ENCODE data around the gene TENT4B. TPM values are rescaled to one million over a fixed set of nuclear protein-coding genes. Genes with fewer than 3 reads are reported as not detected.

The TENT4B gene
- total RNA-seq, 1 donor from 2014 or later, result 9.6 TPM

- Mint-ChIP-seq H3K4me1 (ENCODE audit: unreplicated experiment) (peaks cover 24% of the 10 kb centered on the region), H3K27ac (ENCODE audit: unreplicated experiment) (peak overlapping the region; percentile 31), H3K4me3 (ENCODE audit: unreplicated experiment) (no peak overlapping the region), H3K27me3 (ENCODE audit: unreplicated experiment) (no peaks in the 10 kb centered on the region), H3K9me3 (ENCODE audit: unreplicated experiment) (no peaks in the 10 kb centered on the region), H3K36me3 (ENCODE audit: unreplicated experiment) (peaks cover 4% of the 10 kb centered on the region)
- TF ChIP-seq, protein P1, sequence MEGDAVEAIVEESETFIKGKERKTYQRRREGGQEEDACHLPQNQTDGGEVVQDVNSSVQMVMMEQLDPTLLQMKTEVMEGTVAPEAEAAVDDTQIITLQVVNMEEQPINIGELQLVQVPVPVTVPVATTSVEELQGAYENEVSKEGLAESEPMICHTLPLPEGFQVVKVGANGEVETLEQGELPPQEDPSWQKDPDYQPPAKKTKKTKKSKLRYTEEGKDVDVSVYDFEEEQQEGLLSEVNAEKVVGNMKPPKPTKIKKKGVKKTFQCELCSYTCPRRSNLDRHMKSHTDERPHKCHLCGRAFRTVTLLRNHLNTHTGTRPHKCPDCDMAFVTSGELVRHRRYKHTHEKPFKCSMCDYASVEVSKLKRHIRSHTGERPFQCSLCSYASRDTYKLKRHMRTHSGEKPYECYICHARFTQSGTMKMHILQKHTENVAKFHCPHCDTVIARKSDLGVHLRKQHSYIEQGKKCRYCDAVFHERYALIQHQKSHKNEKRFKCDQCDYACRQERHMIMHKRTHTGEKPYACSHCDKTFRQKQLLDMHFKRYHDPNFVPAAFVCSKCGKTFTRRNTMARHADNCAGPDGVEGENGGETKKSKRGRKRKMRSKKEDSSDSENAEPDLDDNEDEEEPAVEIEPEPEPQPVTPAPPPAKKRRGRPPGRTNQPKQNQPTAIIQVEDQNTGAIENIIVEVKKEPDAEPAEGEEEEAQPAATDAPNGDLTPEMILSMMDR (IDR thresholded peaks at IDR 0.05), result no peak
- DNase-seq (ENCODE audit: extremely low spot score, unreplicated experiment), result no peak
Measured at GRCh38 chr16:50172195-50172922, 19.3 kb downstream of the TENT4B start.

DNA sequence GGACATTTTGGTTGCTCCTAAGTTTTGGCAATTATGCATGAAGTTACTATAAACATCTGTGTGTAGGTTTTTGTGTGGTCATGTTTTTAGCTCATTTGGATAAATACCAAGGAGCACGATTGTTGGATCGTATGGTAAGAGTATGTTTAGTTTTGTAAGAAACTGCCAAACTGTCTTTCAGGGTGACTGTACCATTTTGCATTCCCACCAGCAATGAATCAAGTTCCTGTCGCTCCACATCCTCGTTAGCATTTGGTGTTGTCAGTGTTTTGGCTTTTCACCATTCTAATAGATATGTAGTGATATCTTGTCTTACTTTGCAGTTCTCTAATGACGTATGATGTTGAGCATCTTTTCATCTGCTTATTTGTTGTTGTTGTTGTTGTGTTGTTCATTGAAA, 20.2 kb downstream of the TENT4B start:
- H3K36me3 Mint-ChIP-seq (ENCODE audit: unreplicated experiment), result peaks cover 4% of the 10 kb centered on the region
- H3K27ac Mint-ChIP-seq (ENCODE audit: unreplicated experiment), result peak overlapping the region; percentile 31
- TF ChIP-seq, protein P1 (IDR thresholded peaks at IDR 0.05), result no peak
- no peaks in the 10 kb centered on the region for H3K9me3 Mint-ChIP-seq (ENCODE audit: unreplicated experiment)
- no peak for DNase-seq (ENCODE audit: extremely low spot score, unreplicated experiment)
- peaks cover 17% of the 10 kb centered on the region for H3K4me1 Mint-ChIP-seq (ENCODE audit: unreplicated experiment)
- no peak overlapping the region for H3K4me3 Mint-ChIP-seq (ENCODE audit: unreplicated experiment)
- H3K27me3 Mint-ChIP-seq (ENCODE audit: unreplicated experiment), result no peaks in the 10 kb centered on the region

DNA sequence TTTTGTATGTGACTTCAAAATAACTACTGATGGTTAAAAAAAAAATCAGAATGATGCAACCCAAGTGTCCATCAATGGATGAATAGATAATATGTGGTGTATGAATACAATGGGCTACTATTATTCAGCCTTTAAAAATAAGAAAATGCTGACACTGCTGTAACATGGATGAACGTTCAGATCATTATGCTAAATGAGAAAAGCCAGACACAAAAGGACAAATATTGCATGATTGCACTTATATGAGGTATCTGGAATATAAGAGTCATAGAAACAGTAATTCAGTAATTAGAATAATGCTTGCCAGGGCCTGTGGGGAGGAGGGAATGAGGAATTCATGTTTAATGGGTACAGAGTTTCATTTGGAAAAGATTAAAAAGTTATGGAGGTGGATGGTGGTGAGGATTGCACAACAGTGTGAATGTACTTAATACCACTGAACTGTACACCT, 25.4 kb downstream of the TENT4B start:
- Mint-ChIP-seq H3K27me3 (ENCODE audit: unreplicated experiment) (no peaks in the 10 kb centered on the region), H3K4me3 (ENCODE audit: unreplicated experiment) (no peak overlapping the region), H3K9me3 (ENCODE audit: unreplicated experiment) (no peaks in the 10 kb centered on the region), H3K36me3 (ENCODE audit: unreplicated experiment) (peaks cover 2% of the 10 kb centered on the region), H3K27ac (ENCODE audit: unreplicated experiment) (no peak overlapping the region), H3K4me1 (ENCODE audit: unreplicated experiment) (peaks cover 15% of the 10 kb centered on the region)
- TF ChIP-seq, protein P1 (IDR thresholded peaks at IDR 0.05), result no peak
- no peak for DNase-seq (ENCODE audit: extremely low spot score, unreplicated experiment)

GRCh38 chr16:50182441-50182840, 29.3 kb downstream of the TENT4B start:
- Mint-ChIP-seq H3K27ac (ENCODE audit: unreplicated experiment) (no peak overlapping the region), H3K27me3 (ENCODE audit: unreplicated experiment) (no peaks in the 10 kb centered on the region), H3K36me3 (ENCODE audit: unreplicated experiment) (no peaks in the 10 kb centered on the region), H3K4me3 (ENCODE audit: unreplicated experiment) (no peak overlapping the region), H3K4me1 (ENCODE audit: unreplicated experiment) (peaks cover 28% of the 10 kb centered on the region), H3K9me3 (ENCODE audit: unreplicated experiment) (no peaks in the 10 kb centered on the region)
- TF ChIP-seq, protein P1 (IDR thresholded peaks at IDR 0.05), result no peak
- no peak for DNase-seq (ENCODE audit: extremely low spot score, unreplicated experiment)

DNA sequence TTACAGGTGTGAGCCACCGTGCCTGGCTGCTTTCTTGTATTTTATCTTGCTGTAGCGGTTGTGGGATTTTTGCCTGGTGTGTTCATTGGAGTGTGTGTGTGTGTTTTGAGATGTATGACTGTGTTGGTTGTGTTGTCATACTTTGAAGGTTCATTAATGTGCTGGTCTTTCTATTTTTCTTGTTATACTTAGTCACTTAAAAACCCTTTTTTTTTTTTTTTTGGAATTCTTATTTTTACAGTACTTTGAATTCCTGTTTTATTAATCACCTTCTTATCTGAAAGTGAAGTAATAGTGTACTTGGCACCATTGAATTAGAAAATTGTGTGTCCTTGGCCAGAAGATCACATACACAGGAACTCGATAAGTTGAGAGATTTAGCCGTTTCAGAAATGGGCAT, 30.2 kb downstream of the TENT4B start:
- Mint-ChIP-seq H3K4me3 (ENCODE audit: unreplicated experiment) (no peak overlapping the region), H3K4me1 (ENCODE audit: unreplicated experiment) (peaks cover 28% of the 10 kb centered on the region), H3K27ac (ENCODE audit: unreplicated experiment) (no peak overlapping the region), H3K9me3 (ENCODE audit: unreplicated experiment) (no peaks in the 10 kb centered on the region), H3K27me3 (ENCODE audit: unreplicated experiment) (no peaks in the 10 kb centered on the region), H3K36me3 (ENCODE audit: unreplicated experiment) (no peaks in the 10 kb centered on the region)
- TF ChIP-seq, protein P1 (IDR thresholded peaks at IDR 0.05), result no peak
- no peak for DNase-seq (ENCODE audit: extremely low spot score, unreplicated experiment)
